HepG2 (cell line): Measurements from ENCODE around the gene SRSF2. TPM values are rescaled to one million over a fixed set of nuclear protein-coding genes. Genes with fewer than 3 reads are reported as not detected.

Experiments used
- CREB1 ChIP-seq, 2 experiments: fragments of 450-650 bp in 1 of 2; IDR thresholded peaks; 2 replicates each; pipeline ENCODE4 v1.6.1; 2016 to 2017; ENCODE audit warnings: control low read depth in 1 of 2, mild to moderate bottlenecking in 1 of 2, missing compliant biosample characterization in 1 of 2, missing genetic modification characterization in 1 of 2
- GABPA ChIP-seq, 2 experiments: IDR thresholded peaks; 2 replicates each; pipeline ENCODE4 v1.6.1; 2011 to 2016; ENCODE audit warnings: low read depth in 2 of 2, low read length in 1 of 2, missing biosample characterization in 1 of 2, missing genetic modification characterization in 1 of 2
- HOXA3 ChIP-seq: sonication (generic); formaldehyde crosslinking; IDR thresholded peaks from 2 replicates; pipeline ENCODE4 v1.5.0; 2020; ENCODE audit warnings: missing genetic modification reagents
- MLXIP ChIP-seq: sonication (generic); formaldehyde crosslinking; IDR thresholded peaks from 2 replicates; pipeline ENCODE4 v1.9.0; 2021; ENCODE audit warnings: missing genetic modification reagents, borderline replicate concordance
- TBX3 ChIP-seq: fragments of 450-650 bp; IDR thresholded peaks from 2 replicates; pipeline ENCODE4 v1.6.1; 2017; ENCODE audit warnings: antibody characterized with exemption, mild to moderate bottlenecking, inconsistent platforms, borderline replicate concordance
- THAP9 ChIP-seq: sonication (generic); formaldehyde crosslinking; IDR thresholded peaks from 2 replicates; pipeline ENCODE4; 2020; ENCODE audit warnings: missing genetic modification reagents, mild to moderate bottlenecking, borderline replicate concordance
- ZFP62 ChIP-seq: sonication (generic); formaldehyde crosslinking; IDR thresholded peaks from 2 replicates; pipeline ENCODE4 v1.4.0; 2020; ENCODE audit warnings: missing genetic modification reagents
- ZNF430 ChIP-seq: sonication (generic); formaldehyde crosslinking; IDR thresholded peaks from 2 replicates; pipeline ENCODE4 v1.9.0; 2021; ENCODE audit warnings: mild to moderate bottlenecking, missing genetic modification reagents
- ZNF614 ChIP-seq: IDR thresholded peaks from 2 replicates; pipeline ENCODE4 v1.6.1; 2018; ENCODE audit warnings: missing biosample characterization, missing genetic modification reagents, inconsistent platforms, borderline replicate concordance
- ZNF768 ChIP-seq: sonication (generic); formaldehyde crosslinking; IDR thresholded peaks from 2 replicates; pipeline ENCODE4 v1.4.0; 2020; ENCODE audit warnings: missing genetic modification reagents
- ZNF780A ChIP-seq: sonication (generic); formaldehyde crosslinking; IDR thresholded peaks from 2 replicates; pipeline ENCODE4 v1.8.0; 2022; ENCODE audit warnings: mild to moderate bottlenecking, missing genetic modification reagents, moderate library complexity
- polyA plus RNA-seq, 8 experiments: library from polyadenylated mRNA; depleted of rRNA in 3 of 8; stranded (reverse) in 7 of 8; unstranded in 1 of 8; fragments of >200 nt; fragmentation: Illumina TruSeq in 4 of 8; extraction: Trizol in 4 of 8; gene quantifications; 2 replicates each; pipeline versions ENCODE4 v1.2.1 to v1.2.3, GENCODE V29; 2011 to 2016; ENCODE audit warnings: low read depth in 4 of 8, missing spikeins in 1 of 8, mixed read lengths in 1 of 8; ENCODE audit not compliant: insufficient read depth in 1 of 8
- total RNA-seq, 5 experiments: library from RNA; depleted of rRNA; stranded (reverse); fragments of >200 nt; fragmentation: Illumina TruSeq; extraction: Trizol; gene quantifications; 2 replicates each; pipeline ENCODE4 v1.2.3, GENCODE V29; 2016; ENCODE audit warnings: low read depth in 1 of 5
- TF ChIP-seq, protein P1 (sequence below): sonication (generic); formaldehyde crosslinking; IDR thresholded peaks from 2 replicates; pipeline ENCODE4 v1.8.1; 2023; ENCODE audit warnings: missing genetic modification reagents, inconsistent platforms, borderline replicate concordance

SRSF2 gene
- total and polyA plus RNA-seq, 2 of the 13 experiments (the other 11 are each of a cell fraction or from before 2014, with no cell fraction given) = 306 to 319 TPM

GRCh38 chr17:76710863-76711611 lies 26.1 kb downstream of the SRSF2 start, which contains the start of gene MXRA7 (continued):
- no peak; the same call in 1 of the 2 replicates for TF ChIP-seq THAP9
- no peak for TF ChIP-seq TBX3
- no peak for TF ChIP-seq ZFP62
- no peak for TF ChIP-seq HOXA3 (CRISPR knock-in tag)
- no peak for TF ChIP-seq CREB1 (IDR thresholded peaks at IDR 0.05)
- no peak for TF ChIP-seq CREB1 (CRISPR knock-in tag; IDR thresholded peaks at IDR 0.05)
- no peak for TF ChIP-seq ZNF614 (CRISPR knock-in tag)
- no peak for TF ChIP-seq MLXIP
- TF ChIP-seq GABPA (IDR thresholded peaks at IDR 0.05; ENCODE audit: low read depth, low read length) = no peak
- TF ChIP-seq GABPA (CRISPR knock-in tag; IDR thresholded peaks at IDR 0.05; ENCODE audit: low read depth) = no peak
- TF ChIP-seq ZNF780A (CRISPR knock-in tag) = no peak
- TF ChIP-seq ZNF768 = 0 out of 2 replicates have a peak, but pooled peaks have one; percentile 17
- TF ChIP-seq, protein P1, sequence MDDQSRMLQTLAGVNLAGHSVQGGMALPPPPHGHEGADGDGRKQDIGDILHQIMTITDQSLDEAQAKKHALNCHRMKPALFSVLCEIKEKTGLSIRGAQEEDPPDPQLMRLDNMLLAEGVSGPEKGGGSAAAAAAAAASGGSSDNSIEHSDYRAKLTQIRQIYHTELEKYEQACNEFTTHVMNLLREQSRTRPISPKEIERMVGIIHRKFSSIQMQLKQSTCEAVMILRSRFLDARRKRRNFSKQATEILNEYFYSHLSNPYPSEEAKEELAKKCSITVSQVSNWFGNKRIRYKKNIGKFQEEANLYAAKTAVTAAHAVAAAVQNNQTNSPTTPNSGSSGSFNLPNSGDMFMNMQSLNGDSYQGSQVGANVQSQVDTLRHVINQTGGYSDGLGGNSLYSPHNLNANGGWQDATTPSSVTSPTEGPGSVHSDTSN = no peak
- TF ChIP-seq ZNF430 (CRISPR knock-in tag) = no peak; the same call in 1 of the 2 replicates
